Astrocyte of the spinal cord (primary cell): ENCODE results near the gene EIF2AK2.
"Not testable (repeated sequence)": the region's sequence is repeated elsewhere in the genome, so short reads cannot be mapped to it uniquely, and the experiment has no call there.

Experiments used
- DNase-seq: peaks from one replicate; pipeline ENCODE4 v3.0.0; 2011; ENCODE audit warnings: low read depth, low spot score
- H3K4me3 ChIP-seq: 2 replicates; pipeline ENCODE4 v1.5.1; 2011; ENCODE audit warnings: low read depth, mild to moderate bottlenecking, low read length, moderate library complexity
- CTCF ChIP-seq: IDR thresholded peaks from 2 replicates; pipeline ENCODE4 v1.5.1; 2012; ENCODE audit warnings: low read depth, mild to moderate bottlenecking, low read length, inconsistent platforms
- in situ Hi-C: cut with HindIII; loops from 2 replicates; pipeline ENCODE4 v1.10.0; 2017; ENCODE audit warnings: low sequenced_read_pairs

Gene EIF2AK2

DNA sequence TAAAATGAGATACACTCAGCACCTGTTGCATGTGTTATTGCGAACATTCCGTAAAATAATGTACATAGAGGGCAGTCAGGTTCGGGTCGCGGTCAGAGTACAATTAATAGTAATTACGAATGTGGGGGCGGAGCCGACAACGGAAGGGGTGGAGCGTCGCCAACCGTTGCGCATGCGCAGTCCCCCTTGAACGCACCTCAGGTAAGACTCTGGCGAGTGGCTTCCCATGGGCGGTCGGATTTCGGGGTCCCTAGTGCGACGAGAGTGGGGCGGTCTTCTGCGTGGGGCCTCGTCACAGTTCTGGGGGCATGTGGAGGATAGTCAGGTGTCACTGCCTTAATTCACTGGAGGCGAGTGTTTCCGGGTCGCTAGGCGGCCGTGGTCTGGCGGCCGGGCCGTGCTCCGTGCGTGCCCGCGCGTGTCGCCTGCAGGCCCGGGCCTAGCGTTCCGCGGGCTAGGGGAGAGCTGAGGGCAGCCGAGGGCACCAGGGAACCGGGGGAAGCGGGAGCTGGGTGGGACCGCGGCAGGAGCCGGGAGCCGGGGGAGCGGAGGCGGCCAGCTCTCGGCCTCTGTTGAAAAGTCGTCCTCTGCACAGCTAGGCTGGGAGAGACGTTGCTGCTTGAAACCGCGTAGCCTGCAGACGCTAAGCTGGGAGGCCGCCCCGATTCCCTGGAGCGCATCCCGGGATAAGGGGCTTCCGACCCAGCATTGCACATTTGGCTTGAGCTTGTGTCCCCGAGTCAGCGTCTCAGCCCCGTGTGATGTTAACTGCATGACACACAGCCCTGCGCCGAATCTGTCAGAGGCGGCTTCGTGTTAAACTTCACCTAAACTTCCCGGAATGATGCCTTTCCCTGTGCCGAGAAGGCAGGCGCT lies 39.8 kb upstream of the EIF2AK2 start, which contains the start of gene CEBPZOS:
Gene CEBPZOS (plus strand): TSS at position 177 of the 876 bp plus-strand sequence. CDS start 3,209 bp downstream, outside the sequence.
- in situ Hi-C loops, result no loop called here
- H3K4me3 ChIP-seq, result peak within 1 kb of the TSS; percentile 76
- no peak for TF ChIP-seq CTCF
- peak; percentile 74 for DNase-seq

DNA sequence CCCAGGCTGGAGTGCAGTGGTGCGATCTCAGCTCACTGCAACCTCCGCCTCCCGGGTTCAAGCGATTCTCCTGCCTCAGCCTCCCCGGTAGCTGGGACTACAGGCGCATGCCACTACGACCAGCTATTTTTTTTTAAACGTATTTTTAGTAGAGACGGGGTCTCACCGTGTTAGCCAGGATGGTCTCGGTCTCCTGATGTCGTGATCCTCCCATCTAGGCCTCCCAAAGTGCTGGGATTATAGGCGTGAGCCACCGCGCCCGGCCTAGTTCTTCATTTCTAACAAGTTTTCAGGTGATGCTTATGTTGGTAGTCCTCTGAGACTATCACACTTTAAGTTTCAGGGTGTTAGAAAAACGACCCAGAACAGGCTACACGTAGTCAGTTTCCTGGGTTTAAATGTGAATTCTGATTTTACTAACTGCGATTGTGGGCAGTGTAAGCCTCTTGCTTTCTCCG lies 39.1 kb upstream of the EIF2AK2 start:
- DNase-seq, in situ Hi-C loops: not testable (repeated sequence)
- peak overlapping the region; percentile 76 for H3K4me3 ChIP-seq

GRCh38 chr2:37192551-37192950 lies 35.8 kb upstream of the EIF2AK2 start:
- no peak for TF ChIP-seq CTCF

DNA sequence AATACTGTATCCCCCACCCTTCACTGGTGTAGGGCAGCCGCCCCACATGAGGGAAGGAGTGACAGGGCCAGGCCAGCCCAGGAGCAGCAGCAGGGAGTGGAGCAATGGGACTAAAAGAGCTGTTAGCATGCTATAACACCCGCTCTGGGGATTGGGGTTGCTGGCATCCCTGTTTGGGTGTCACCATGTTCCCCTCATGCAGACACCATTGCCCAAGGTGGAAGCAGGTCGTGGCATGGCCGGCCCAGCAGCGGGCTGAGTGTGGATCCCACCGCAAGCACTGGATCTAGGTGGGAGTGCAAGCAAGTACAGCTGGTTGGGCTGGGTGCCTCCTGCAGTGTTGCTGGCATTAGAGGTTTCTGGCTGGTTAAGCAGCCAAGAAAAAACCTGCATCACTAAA lies 35.0 kb upstream of the EIF2AK2 start:
- TF ChIP-seq CTCF, result no peak
- DNase-seq, result no peak
- in situ Hi-C loops, result no loop called here
- H3K4me3 ChIP-seq, result no peak overlapping the region

More at GRCh38 chr2:37192551-37192950, 35.8 kb upstream of the EIF2AK2 start:
- H3K4me3 ChIP-seq, result no peak overlapping the region
- in situ Hi-C loops, result no loop called here
- no peak for DNase-seq

DNA sequence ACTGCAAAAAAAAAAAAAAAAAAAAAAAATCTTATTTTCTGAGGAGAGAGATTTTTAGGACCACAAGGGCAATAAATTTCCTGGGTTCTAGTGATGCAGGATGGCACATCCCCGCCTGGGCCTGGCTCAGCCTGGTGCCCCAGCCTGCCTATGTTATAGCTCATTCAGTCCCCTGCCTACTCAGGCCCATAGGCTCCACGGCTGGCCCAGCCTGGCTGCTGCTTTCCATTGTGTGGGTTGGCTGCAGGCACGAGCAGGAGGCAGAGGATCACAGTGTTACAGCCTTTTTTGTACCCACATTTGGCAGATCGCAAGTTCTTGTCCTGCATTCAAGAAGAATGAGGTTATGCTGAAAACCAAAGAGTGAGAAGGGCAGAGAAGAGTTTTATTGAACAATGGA lies 34.5 kb upstream of the EIF2AK2 start:
- no peak for DNase-seq
- in situ Hi-C loops, result no loop called here
- no peak overlapping the region for H3K4me3 ChIP-seq
- TF ChIP-seq CTCF, result no peak

- in situ Hi-C loops, result no loop called here
- DNase-seq, result no peak
- TF ChIP-seq CTCF, result no peak
These were observed 33.5 kb upstream of the EIF2AK2 start for GRCh38 chr2:37190290-37190689.

GRCh38 chr2:37189452-37190153 lies 32.8 kb upstream of the EIF2AK2 start:
- peak; percentile 90 for DNase-seq
- in situ Hi-C loops, result no loop called here
- no peak for TF ChIP-seq CTCF
- no peak overlapping the region for H3K4me3 ChIP-seq

More at GRCh38 chr2:37190290-37190689, 33.5 kb upstream of the EIF2AK2 start:
- no peak overlapping the region for H3K4me3 ChIP-seq
